ENCODE data around the gene GPC3. TPM values are rescaled to one million over a fixed set of nuclear protein-coding genes. Genes with fewer than 3 reads are reported as not detected.

Gene GPC3
- total RNA-seq, 6 experiments from 2014 or later = 0.31 to 6.8 (median 1.8) TPM

Small RNA genes within 50 kb of the gene (small RNA-seq; reads per million reads assigned to genes)
- gene RNU6-203P = 0 reads per million in 2 experiments

All from right lobe of liver (tissue), 5 donors.